GM12801 (cell line): ENCODE data around the gene KCNT2.

Experiments
- CTCF ChIP-seq: IDR thresholded peaks from one replicate; pipeline ENCODE4 v1.5.1; 2011; ENCODE audit warnings: control low read depth; ENCODE audit not compliant: insufficient read length; ENCODE audit errors: extremely low read depth

KCNT2 gene

GRCh38 chr1:196196486-196196885 is 411.8 kb downstream of the KCNT2 start:
- TF ChIP-seq CTCF: no peak

DNA sequence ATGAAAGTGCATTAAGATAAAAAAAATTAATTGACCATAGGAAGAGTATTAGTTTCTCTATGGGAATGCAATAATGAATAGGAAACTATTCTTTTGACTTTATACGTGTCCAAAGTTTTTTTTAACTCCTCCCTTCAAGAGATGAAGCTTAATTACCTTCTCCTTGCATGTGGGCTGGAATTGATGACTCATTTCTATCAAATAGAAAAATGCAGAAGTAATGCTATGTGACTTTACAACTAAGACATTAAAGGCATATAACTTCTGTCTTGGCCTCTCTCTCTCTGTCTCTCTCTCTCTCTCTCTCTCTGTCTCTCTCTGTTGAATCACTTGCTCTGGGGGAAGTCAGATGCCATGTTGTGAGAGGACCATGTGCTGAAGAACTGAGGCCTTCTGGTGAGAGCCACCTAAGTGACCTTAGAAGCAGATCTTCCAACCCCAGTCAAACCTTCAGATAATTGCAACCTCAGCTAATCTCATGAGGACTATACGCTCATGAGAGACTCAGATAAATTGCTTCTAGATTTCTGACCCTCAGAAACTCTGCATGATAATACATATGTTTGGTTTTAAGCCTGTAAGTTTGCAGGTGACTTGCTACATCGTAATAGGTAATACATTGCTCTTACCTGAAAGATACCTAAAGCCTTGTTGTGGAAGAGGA is 414.2 kb downstream of the KCNT2 start:
- no peak for TF ChIP-seq CTCF

DNA sequence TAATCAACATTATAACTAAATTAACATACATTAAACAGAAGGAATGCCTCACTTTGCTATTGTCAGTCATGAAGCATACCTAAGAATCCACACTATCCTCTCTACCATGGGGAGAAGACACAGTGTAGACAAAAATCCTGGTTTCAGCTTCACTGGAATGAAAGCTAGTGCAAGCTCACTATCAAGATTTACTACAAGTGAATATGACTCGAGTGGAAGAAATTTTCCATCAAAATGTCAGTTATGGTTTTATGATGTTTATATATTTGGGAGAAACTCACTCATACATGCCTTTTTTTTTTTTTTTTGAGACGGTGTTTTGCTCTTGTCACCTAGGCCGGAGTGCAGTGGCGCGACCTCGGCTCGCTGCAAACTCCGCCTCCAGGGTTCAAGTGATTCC is 424.3 kb downstream of the KCNT2 start:
- TF ChIP-seq CTCF: no peak

GRCh38 chr1:196181594-196181878 is 426.7 kb downstream of the KCNT2 start:
- TF ChIP-seq CTCF: no peak

DNA sequence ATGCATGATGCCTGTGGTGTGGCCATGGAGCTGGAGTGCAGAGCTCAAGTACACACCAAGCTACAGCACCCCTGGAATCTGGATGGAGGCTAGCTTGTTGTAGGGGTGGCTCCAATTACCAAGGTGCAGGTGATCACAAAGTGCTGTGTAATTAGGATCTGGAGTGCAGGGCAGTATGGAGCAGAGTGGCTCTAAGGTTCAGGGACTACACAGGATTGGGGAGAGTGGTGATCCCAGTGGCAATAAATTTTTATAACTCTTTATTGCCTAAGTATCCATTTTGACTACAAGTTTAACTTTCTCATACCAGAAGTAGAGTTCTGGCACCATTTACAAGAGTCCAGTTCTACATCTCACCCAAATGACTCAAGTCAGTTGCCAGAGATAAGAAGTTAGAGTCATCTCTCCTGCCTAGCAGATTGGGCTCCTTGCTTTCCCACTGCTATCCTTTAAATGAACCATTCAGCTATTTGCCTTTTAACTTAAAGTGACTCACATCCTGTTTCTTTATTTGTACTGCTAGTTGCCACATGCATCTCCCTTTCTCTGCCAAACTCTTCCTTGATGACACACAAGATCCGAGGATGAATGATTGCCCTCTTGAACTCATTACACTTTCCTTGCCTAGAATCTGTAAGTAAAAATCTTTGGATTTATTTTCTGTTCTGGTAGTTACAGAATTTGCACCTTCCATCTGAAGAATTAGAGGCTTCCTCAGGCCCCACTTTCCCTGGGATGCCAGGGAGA is 427.2 kb downstream of the KCNT2 start:
- TF ChIP-seq CTCF: no peak

GRCh38 chr1:196178083-196178635 is 430.1 kb downstream of the KCNT2 start:
- no peak for TF ChIP-seq CTCF
